NCI-H82 treated with DMSO at 0.1 percent for 48 hours (cell line): Measurements from ENCODE around the gene TTBK1.

Experiments used
- DNase-seq: peaks from one replicate; lab custom pipeline; 2025; ENCODE audit not compliant: unreplicated experiment; lab: John Stamatoyannopoulos, UW

The TTBK1 gene

GRCh38 chr6:43285832-43286231, 42.6 kb downstream of the TTBK1 start:
- DNase-seq = no peak

GRCh38 chr6:43286456-43286979, 43.2 kb downstream of the TTBK1 start:
- DNase-seq = no peak

GRCh38 chr6:43286980-43287716, 43.9 kb downstream of the TTBK1 start:
- no peak for DNase-seq

GRCh38 chr6:43287717-43288679, 44.7 kb downstream of the TTBK1 start:
- no peak for DNase-seq

- no peak for DNase-seq
Measured at GRCh38 chr6:43290339-43290904, 47.1 kb downstream of the TTBK1 start.

- no peak for DNase-seq
Measured at GRCh38 chr6:43290905-43291355, 47.6 kb downstream of the TTBK1 start.

- DNase-seq = no peak
Measured at GRCh38 chr6:43291708-43292107, 48.4 kb downstream of the TTBK1 start.

GRCh38 chr6:43292341-43292740, 49.1 kb downstream of the TTBK1 start:
- no peak for DNase-seq

- no peak for DNase-seq
Measured at GRCh38 chr6:43292763-43293318, 49.6 kb downstream of the TTBK1 start.

- no peak for DNase-seq
Measured at GRCh38 chr6:43293698-43294097, 50.4 kb downstream of the TTBK1 start.

GRCh38 chr6:43294536-43294935, 51.3 kb downstream of the TTBK1 start:
- no peak for DNase-seq

GRCh38 chr6:43295456-43295855, 52.2 kb downstream of the TTBK1 start:
- no peak for DNase-seq

- DNase-seq = no peak
Measured at GRCh38 chr6:43296780-43297497, 53.7 kb downstream of the TTBK1 start.

- no peak for DNase-seq
Measured at GRCh38 chr6:43297644-43298564, 54.6 kb downstream of the TTBK1 start, which contains the start of gene SLC22A7. Gene SLC22A7 (plus strand): TSS chr6:43298260. CDS start chr6:43298359, 99 bp downstream.

- no peak for DNase-seq
Measured at GRCh38 chr6:43298565-43299337, 55.5 kb downstream of the TTBK1 start.

- DNase-seq = no peak
Measured at GRCh38 chr6:43299338-43300293, 56.3 kb downstream of the TTBK1 start.
